GM18873 (cell line): ENCODE results near the gene KCTD5.

Experiments used
- ATAC-seq: cut with Tn5 transposase; IDR thresholded peaks from one replicate; pipeline ENCODE4 v1.9.1; 2021; ENCODE audit warnings: mild to moderate bottlenecking, moderate library complexity, moderate number of reproducible peaks; ENCODE audit not compliant: unreplicated experiment, low FRiP score

Gene KCTD5

GRCh38 chr16:2748757-2749455 is 66.6 kb downstream of the KCTD5 start:
- ATAC-seq, result no peak

- ATAC-seq, result no peak
Measured at GRCh38 chr16:2749476-2749875, 67.2 kb downstream of the KCTD5 start.

- no peak for ATAC-seq
Measured at GRCh38 chr16:2749936-2750335, 67.6 kb downstream of the KCTD5 start.

GRCh38 chr16:2751577-2752034 is 69.3 kb downstream of the KCTD5 start:
- no peak for ATAC-seq

GRCh38 chr16:2752035-2752849 is 69.9 kb downstream of the KCTD5 start, which contains the start of gene SRRM2:
Gene SRRM2 (plus strand): TSS chr16:2752638. CDS start chr16:2756365, 3,727 bp downstream.
- peak; percentile 75 for ATAC-seq

GRCh38 chr16:2752850-2753732 is 70.8 kb downstream of the KCTD5 start:
- ATAC-seq, result peak; percentile 28

GRCh38 chr16:2753733-2754020 is 71.4 kb downstream of the KCTD5 start:
- ATAC-seq, result no peak

- ATAC-seq, result no peak
Measured at GRCh38 chr16:2755158-2755557, 72.8 kb downstream of the KCTD5 start.

- no peak for ATAC-seq
Measured at GRCh38 chr16:2756288-2757015, 74.1 kb downstream of the KCTD5 start.

- no peak for ATAC-seq
Measured at GRCh38 chr16:2757344-2757743, 75.0 kb downstream of the KCTD5 start.
